Bronchial epithelial cell (primary cell): ENCODE data around the gene FOXN3. TPM values are rescaled to one million over a fixed set of nuclear protein-coding genes. Genes with fewer than 3 reads are reported as not detected.

ENCODE experiments used
- DNase-seq: peaks from one replicate; pipeline ENCODE4 v3.0.0-alpha.2; 2010; ENCODE audit warnings: low read depth
- FAIRE-seq: peaks from 2 replicates; lab custom pipeline; 2011; peaks lifted over from hg19 to GRCh38; lab: Jason Lieb, UNC
- H3K27me3 ChIP-seq: 2 replicates; pipeline ENCODE4 v1.5.1; 2011; ENCODE audit warnings: low read length; ENCODE audit not compliant: control insufficient read depth, insufficient read depth
- H3K36me3 ChIP-seq: 2 replicates; pipeline ENCODE4 v1.5.1; 2011; ENCODE audit warnings: low read length; ENCODE audit not compliant: control insufficient read depth, insufficient read depth
- H3K4me3 ChIP-seq: 2 replicates; pipeline ENCODE4 v1.5.1; 2011; ENCODE audit warnings: mild to moderate bottlenecking, low read depth, low read length, control low read depth
- total RNA-seq: library from RNA; depleted of rRNA; stranded (reverse); fragments of >200 nt; gene quantifications from 2 replicates; pipeline ENCODE4 v1.2.1, GENCODE V29; 2014
- TF ChIP-seq, protein P1 (sequence below): IDR thresholded peaks from 2 replicates; pipeline ENCODE4 v1.5.1; 2011; ENCODE audit warnings: mild to moderate bottlenecking, moderate library complexity, low read length, control low read depth, inconsistent platforms; ENCODE audit not compliant: insufficient read depth, severe bottlenecking

The FOXN3 gene
- total RNA-seq, 1 donor from 2014 or later, result 5.8 TPM

DNA sequence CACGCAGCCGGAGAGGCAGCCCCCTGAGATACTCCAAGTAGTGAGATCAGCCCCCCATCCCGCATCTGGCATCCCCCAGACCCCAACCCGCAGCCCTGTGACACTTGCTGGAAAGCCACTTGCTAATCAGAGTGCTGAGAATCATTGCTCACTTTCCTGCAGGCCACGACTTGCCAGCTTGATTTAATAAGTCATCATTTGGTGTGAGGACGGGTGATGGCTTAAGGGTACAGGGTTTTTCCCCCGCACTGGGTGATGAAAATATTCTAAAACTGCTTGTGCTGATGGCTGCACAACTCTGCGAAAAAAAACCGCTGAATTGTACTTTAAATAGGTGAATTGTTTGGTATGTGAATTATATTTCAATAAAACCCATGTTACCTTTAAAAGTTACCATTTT, 171.2 kb downstream of the FOXN3 start:
- Histone ChIP-seq H3K27me3 (no peaks in the 10 kb centered on the region), H3K36me3 (no peaks in the 10 kb centered on the region), H3K4me3 (no peak overlapping the region)
- TF ChIP-seq, protein P1, sequence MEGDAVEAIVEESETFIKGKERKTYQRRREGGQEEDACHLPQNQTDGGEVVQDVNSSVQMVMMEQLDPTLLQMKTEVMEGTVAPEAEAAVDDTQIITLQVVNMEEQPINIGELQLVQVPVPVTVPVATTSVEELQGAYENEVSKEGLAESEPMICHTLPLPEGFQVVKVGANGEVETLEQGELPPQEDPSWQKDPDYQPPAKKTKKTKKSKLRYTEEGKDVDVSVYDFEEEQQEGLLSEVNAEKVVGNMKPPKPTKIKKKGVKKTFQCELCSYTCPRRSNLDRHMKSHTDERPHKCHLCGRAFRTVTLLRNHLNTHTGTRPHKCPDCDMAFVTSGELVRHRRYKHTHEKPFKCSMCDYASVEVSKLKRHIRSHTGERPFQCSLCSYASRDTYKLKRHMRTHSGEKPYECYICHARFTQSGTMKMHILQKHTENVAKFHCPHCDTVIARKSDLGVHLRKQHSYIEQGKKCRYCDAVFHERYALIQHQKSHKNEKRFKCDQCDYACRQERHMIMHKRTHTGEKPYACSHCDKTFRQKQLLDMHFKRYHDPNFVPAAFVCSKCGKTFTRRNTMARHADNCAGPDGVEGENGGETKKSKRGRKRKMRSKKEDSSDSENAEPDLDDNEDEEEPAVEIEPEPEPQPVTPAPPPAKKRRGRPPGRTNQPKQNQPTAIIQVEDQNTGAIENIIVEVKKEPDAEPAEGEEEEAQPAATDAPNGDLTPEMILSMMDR, result no peak
- peak; percentile 90 for DNase-seq
- FAIRE-seq, result no peak

DNA sequence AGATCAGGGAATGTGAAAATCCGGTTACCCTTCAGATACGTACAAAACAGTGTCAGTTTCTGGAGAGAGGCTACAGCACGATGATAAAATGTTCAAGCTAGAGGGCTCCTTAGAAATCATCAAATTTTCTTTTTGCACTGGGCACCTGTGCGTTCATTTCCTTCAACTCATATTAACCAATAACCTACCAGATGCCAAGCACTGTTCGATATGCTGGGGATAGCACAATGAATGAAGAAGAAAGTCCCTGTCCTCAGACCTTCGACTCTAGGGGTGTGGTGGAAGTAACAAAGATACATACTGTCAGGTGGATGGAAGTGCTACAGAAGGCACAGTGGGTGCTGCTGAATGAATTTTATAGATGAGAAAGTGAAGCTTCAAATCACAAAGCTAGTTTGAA, 172.3 kb downstream of the FOXN3 start:
- Histone ChIP-seq H3K36me3 (no peaks in the 10 kb centered on the region), H3K4me3 (no peak overlapping the region), H3K27me3 (no peaks in the 10 kb centered on the region)
- no peak for DNase-seq
- TF ChIP-seq, protein P1, result no peak
- FAIRE-seq, result no peak

DNA sequence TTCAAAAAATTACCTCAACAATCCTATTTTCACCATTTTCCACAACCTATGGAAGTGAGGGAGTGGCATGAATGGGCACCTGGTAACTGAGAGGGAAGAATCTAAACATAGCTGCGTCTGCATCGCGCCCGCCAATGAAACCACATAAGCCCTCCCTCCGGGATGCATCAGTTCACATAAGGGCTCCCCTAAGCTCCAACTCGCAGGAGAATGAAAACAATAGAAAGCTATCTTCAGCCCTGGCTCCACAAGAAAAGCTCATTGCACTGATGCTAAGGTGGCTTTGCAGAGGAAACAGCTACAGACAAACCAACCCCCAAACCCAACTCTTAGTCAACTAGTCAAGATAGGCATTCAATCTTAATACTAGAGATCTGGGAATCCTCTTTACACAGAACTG, 173.3 kb downstream of the FOXN3 start:
- TF ChIP-seq, protein P1, result no peak
- DNase-seq (no peak), FAIRE-seq (peak; percentile 81)
- no peaks in the 10 kb centered on the region for H3K36me3 ChIP-seq
- no peak overlapping the region for H3K4me3 ChIP-seq
- no peaks in the 10 kb centered on the region for H3K27me3 ChIP-seq

DNA sequence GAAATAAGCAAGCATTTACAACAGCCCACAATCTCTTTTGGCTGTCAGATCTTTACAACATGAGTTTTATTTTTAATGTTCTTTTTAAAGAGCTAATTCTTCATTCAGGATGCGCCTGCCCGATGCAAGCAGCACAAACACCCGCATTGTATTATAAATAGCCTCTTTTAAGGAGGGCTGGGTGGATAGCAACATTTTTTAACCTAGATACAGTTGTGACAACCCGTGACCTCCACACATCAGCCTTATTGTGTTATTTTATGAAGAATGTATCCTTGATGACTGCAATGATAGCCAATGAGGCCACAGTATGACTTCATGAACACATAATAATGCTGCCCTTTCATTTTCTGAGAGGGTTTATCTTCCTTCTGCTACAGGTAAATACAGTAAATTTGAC, 173.7 kb downstream of the FOXN3 start:
- DNase-seq (no peak), FAIRE-seq (no peak)
- no peaks in the 10 kb centered on the region for H3K36me3 ChIP-seq
- TF ChIP-seq, protein P1, result no peak
- no peak overlapping the region for H3K4me3 ChIP-seq
- no peaks in the 10 kb centered on the region for H3K27me3 ChIP-seq

DNA sequence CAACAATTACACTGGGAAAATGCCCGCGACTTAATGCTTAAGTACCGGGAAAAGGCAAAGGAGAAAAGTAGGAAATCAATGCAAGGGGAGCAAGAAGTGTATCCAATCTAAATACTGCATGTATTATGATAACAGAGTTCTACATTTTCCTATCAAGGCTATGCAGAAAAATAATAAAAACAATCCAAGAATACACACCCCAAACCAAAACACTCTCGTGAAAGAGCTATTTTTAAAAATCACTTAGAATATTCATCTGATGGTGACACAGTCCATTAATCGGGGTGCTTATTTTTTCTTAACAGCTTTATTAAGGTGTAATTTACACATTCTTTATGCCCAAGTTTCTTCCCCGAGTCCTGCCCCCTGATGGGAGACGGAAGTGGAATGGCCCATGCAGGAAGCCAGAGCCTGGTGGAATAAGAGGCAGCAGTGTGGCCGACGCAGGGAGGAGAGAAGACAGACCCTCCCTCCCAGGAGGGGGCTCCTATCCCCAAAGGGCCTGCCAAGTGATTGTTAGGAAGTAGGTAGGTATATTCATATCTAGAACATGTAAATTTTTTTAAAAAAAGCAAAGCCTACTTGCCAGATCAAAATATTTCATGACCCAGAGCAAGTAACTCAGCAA, 174.3 kb downstream of the FOXN3 start:
- no peak overlapping the region for H3K4me3 ChIP-seq
- H3K27me3 ChIP-seq, result no peaks in the 10 kb centered on the region
- H3K36me3 ChIP-seq, result no peaks in the 10 kb centered on the region
- FAIRE-seq (no peak), DNase-seq (no peak)
- TF ChIP-seq, protein P1, result no peak
